LNCaP clone FGC (cell line): Measurements from ENCODE around the gene GNG7.

Experiments
- DNase-seq: peaks from one replicate; pipeline ENCODE4 v3.0.0-alpha.2; 2011; ENCODE audit warnings: low read depth
- H3K4me3 ChIP-seq: 2 replicates; pipeline ENCODE4 v1.5.1; 2011; ENCODE audit warnings: mild to moderate bottlenecking, low read depth, low read length, control low read depth
- CTCF ChIP-seq: IDR thresholded peaks from 2 replicates; pipeline ENCODE4 v1.5.1; 2012; ENCODE audit warnings: mild to moderate bottlenecking; ENCODE audit not compliant: control insufficient read depth, insufficient read depth; ENCODE audit errors: extremely low read depth

The GNG7 gene

DNA sequence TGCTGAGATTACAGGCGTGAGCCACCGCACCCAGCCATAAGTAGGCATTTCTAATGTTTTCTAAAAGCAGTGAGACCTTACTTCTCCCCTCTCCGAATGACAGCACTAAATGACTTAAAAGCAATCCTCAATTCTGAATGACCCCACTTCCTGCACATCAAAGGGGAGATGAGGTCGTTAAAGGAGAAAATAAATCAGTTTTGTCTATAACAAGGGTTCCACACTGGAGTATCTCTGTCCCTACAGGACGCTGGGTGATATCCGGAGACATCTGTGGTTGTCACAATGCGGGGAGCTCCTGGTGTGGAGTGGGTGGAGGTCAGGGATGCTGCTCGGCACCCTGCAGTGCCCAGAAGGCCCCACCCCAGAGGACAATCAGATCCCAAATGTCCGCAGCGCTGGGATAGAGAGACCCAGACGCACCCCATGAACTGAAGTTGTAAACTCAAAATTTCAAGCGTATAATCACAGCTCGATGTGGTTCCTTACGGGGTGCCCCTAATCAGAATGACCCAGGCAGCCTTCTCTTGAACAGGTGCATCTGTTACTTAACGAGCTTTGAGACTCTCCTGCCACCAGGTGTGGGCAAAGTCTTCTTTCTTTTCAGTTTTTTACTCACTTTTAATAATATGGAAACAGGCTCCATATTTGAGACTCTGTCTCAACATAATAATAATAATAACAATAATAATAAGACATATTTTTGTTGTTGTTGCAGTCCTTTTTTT, 2.9 kb downstream of the GNG7 start:
- H3K4me3 ChIP-seq = no peak overlapping the region
- no peak for DNase-seq
- no peak for TF ChIP-seq CTCF

DNA sequence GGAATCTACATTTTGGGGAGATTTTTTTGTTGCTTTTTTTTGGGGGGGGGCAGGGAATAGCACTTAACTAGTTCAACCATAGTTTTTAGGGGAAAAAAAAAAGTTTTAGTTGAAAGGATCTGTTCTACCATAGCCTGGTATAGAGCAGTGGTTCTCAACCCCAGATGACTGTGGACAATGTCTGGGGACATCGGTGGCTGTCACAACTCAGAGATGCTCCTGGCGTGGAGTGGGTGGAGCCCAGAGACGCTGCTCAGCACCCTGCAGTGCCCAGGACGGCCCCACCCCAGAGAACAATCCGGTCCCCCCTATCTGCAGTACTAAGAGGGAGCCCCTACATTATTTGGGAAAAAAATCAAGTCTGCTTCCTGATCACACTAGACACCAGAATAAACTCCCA, 8.3 kb downstream of the GNG7 start:
- no peak for DNase-seq
- TF ChIP-seq CTCF = no peak
- H3K4me3 ChIP-seq = no peak overlapping the region

- no peak overlapping the region for H3K4me3 ChIP-seq
- DNase-seq = no peak
- TF ChIP-seq CTCF = no peak
Measured at GRCh38 chr19:2693492-2694160, 8.9 kb downstream of the GNG7 start.

- TF ChIP-seq CTCF = no peak
- no peak overlapping the region for H3K4me3 ChIP-seq
- DNase-seq = no peak
Measured at GRCh38 chr19:2691951-2692350, 10.5 kb downstream of the GNG7 start.

DNA sequence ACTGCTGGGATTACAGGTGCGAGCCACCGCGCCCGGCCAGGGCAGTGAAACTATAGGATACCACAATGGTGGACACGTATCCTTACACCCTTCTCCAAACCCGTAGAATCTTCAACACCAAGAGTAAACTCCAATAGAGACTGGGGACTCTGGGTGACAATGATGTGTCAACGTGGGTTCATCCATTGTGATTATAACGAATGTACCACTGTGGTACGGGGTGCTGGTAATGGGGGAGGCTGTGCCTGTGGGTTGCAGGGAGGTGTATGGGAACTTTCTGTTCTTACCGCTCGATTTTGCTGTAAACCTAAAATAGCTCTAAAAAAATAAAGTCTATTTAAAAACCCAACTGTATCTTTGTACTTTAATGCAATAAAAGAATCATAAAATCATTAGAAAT, 11.6 kb downstream of the GNG7 start:
- no peak overlapping the region for H3K4me3 ChIP-seq
- DNase-seq = no peak
- no peak for TF ChIP-seq CTCF

DNA sequence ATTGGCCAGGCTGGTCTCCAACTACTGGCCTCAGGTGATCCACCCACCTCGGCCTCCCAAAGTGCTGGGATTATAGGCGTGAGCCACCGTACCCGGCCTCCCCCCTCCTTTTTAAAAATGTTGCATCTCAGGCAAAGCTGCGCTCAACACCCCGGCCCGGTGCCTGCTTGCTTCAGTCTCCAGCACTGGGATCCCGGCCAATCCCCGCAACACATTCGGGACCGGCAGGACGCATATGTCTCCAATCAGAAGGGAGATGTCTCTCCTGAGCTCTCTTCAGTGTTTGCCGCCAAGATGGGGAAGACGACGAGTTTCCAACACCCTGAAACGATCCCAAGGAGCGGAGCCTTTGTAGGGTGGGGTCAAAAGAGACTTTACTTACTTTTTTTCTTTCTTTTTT, 16.1 kb downstream of the GNG7 start:
- no peak for DNase-seq
- no peak for TF ChIP-seq CTCF
- no peak overlapping the region for H3K4me3 ChIP-seq
